Adrenal gland (tissue), 5 donors: Measurements from ENCODE around the gene ZNF654.

Experiments used
- CTCF ChIP-seq, 6 experiments: fragments of 450-650 bp in 4 of 6; fragments of 200-600 bp in 2 of 6; sonication (generic) in 1 of 6; IDR thresholded peaks; 1 replicate in 5 of 6; 2 replicates in 1 of 6; pipeline versions ENCODE4 v1.5.1 to v1.8.0; 2016 to 2021; ENCODE audit warnings: antibody characterized with exemption in 6 of 6, mild to moderate bottlenecking in 2 of 6, moderate library complexity in 1 of 6
- POLR2A ChIP-seq, 2 donors: fragments of 450-650 bp; IDR thresholded peaks; one replicate each; pipeline ENCODE4 v1.6.1; 2017; ENCODE audit warnings: antibody characterized with exemption in 2 of 2, mild to moderate bottlenecking in 2 of 2, moderate library complexity in 1 of 2
- donor health status: DM: no; HTN: no; CAD: no.

GRCh38 chr3:88033079-88033478 lies 26.0 kb upstream of the ZNF654 start:
- TF ChIP-seq CTCF (IDR thresholded peaks at IDR 0.05) (no peak), POLR2A (IDR thresholded peaks at IDR 0.05) (no peak)
